ENCODE results near the gene ADGRG2.

The ADGRG2 gene

GRCh38 chrX:18992829-18993228, 129.4 kb downstream of the ADGRG2 start:
- H3K4me1 ChIP-seq (ENCODE audit: control insufficient read depth, insufficient read depth, low read length): no peaks in the 10 kb centered on the region
- ChIA-PET POLR2A (no interaction called here), CTCF (no interaction called here)
- no peak overlapping the region for H3K27ac ChIP-seq (ENCODE audit: extremely low read depth, low read depth, low read length)
- no peaks in the 10 kb centered on the region for H3K36me3 ChIP-seq (ENCODE audit: control insufficient read depth in 2 of 2, insufficient read depth in 1 of 2, low read length in 2 of 2)
- H3K4me3 ChIP-seq (ENCODE audit: low read depth, low read length): no peak overlapping the region
- TF ChIP-seq ZNF623 (tag by site-specific recombination; IDR thresholded peaks at IDR 0.05): no peak
- TF ChIP-seq ZNF600 (tag by site-specific recombination; IDR thresholded peaks at IDR 0.05): no peak
- TF ChIP-seq ZFP69B (tag by site-specific recombination; IDR thresholded peaks at IDR 0.05): no peak
- H3K9me3 ChIP-seq (ENCODE audit: control insufficient read depth, insufficient read depth, low read depth, low read length): no peaks in the 10 kb centered on the region

DNA sequence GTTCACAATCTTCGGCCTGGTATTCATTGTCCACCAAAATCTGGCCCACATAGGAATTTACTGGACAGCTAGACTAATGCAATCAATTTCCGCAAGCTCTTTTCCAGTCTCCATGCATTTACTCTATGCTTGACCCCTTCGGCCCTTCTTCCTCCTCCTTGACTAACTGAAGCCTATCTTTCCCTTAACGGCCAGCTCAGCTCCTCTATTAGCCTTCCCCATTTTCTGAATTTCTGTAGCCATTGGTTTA, 137.2 kb downstream of the ADGRG2 start:
- Histone ChIP-seq H3K4me3 (ENCODE audit: low read depth, low read length) (peak overlapping the region; percentile 72), H3K9me3 (ENCODE audit: control insufficient read depth, insufficient read depth, low read depth, low read length) (no peaks in the 10 kb centered on the region), H3K36me3 (ENCODE audit: control insufficient read depth in 2 of 2, insufficient read depth in 1 of 2, low read length in 2 of 2) (no peaks in the 10 kb centered on the region), H3K4me1 (ENCODE audit: control insufficient read depth, insufficient read depth, low read length) (no peaks in the 10 kb centered on the region), H3K27ac (ENCODE audit: extremely low read depth, low read depth, low read length) (peak overlapping the region; percentile 91; the same call in 1 of the 2 replicates)
- ChIA-PET POLR2A (interaction anchor here (1.1 kb wide), 1 partner anchor 137 kb away, joined by 3 read pairs; the partner anchor contains the start of gene ADGRG2), CTCF (interaction anchor here (1.7 to 1.9 kb wide), 2 partner anchors 21 to 349 kb away, joined by 3 to 8 read pairs; no protein-coding TSS in a partner anchor)
- TF ChIP-seq ZNF2 (tag by site-specific recombination; IDR thresholded peaks at IDR 0.05) (no peak), ZBTB17 (tag by site-specific recombination; IDR thresholded peaks at IDR 0.05) (peak; percentile 86)

DNA sequence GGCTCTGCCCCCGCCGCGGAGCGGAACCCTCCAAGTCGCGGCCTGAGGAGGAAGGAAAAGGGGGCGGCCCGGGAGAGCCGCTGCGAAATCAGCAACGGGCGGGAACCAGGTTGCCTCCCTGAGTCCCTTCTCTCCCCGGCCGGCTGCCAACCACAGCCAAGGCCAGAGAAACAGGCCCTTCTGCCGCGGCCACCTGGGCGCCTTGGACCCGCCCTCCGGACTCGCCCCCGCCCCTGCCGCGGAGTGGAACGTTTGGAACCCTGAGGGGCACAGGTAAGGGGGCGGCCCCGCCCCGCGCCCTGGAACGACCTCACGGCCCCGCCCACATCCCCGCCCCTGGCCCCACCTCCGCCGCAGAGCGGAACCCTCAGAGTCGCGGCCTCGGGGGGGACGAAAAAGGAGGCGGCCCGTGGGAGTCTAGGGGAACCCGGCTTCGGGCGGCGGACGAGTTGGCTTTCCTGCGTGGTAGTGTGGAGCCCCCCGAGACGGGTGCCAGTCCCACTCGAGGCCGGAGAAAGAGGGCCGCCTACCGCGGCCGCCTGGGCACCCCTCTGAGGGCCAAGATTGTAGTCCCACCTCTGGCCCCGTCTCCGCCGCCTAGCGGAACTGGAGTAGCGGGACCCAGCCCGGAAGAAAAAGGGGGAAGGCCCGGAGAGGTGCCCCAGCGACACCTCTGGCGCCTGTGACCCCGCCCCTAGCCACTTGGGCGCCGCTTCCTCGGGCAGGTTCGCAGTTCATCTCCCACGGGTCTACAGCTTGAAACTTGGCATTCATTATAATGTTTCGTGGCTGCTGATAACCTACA, 137.7 kb downstream of the ADGRG2 start:
- H3K36me3 ChIP-seq (ENCODE audit: control insufficient read depth in 2 of 2, insufficient read depth in 1 of 2, low read length in 2 of 2): no peaks in the 10 kb centered on the region
- no peaks in the 10 kb centered on the region for H3K4me1 ChIP-seq (ENCODE audit: control insufficient read depth, insufficient read depth, low read length)
- ChIA-PET CTCF (interaction anchor here (1.7 to 1.9 kb wide), 2 partner anchors 22 to 349 kb away, joined by 3 to 8 read pairs; no protein-coding TSS in a partner anchor), POLR2A (interaction anchor here (0.6 to 1.1 kb wide), 2 partner anchors 138 to 789 kb away, joined by 3 to 4 read pairs; partner anchors contain the start of gene ADGRG2)
- H3K9me3 ChIP-seq (ENCODE audit: control insufficient read depth, insufficient read depth, low read depth, low read length): no peaks in the 10 kb centered on the region
- H3K4me3 ChIP-seq (ENCODE audit: low read depth, low read length): peak overlapping the region; percentile 72
- peak overlapping the region; percentile 91 for H3K27ac ChIP-seq (ENCODE audit: extremely low read depth, low read depth, low read length)
- no peak for TF ChIP-seq ZNF837 (tag by site-specific recombination; IDR thresholded peaks at IDR 0.05)
- TF ChIP-seq ZNF23 (tag by site-specific recombination; IDR thresholded peaks at IDR 0.05; ENCODE audit: borderline replicate concordance): no peak
- no peak for TF ChIP-seq ZNF132 (tag by site-specific recombination; IDR thresholded peaks at IDR 0.05; ENCODE audit: borderline replicate concordance)
- TF ChIP-seq ZBTB7A (tag by site-specific recombination; IDR thresholded peaks at IDR 0.05; ENCODE audit: low read depth): no peak
- peak; percentile 94 for TF ChIP-seq GLIS2 (tag by site-specific recombination; IDR thresholded peaks at IDR 0.05)
- no peak for TF ChIP-seq ZNF645 (tag by site-specific recombination; IDR thresholded peaks at IDR 0.05)
- TF ChIP-seq ZNF10 (tag by site-specific recombination; IDR thresholded peaks at IDR 0.05): no peak
- peak; percentile 77; the same call in 1 of the 2 replicates for TF ChIP-seq ZNF561 (tag by site-specific recombination; IDR thresholded peaks at IDR 0.05; ENCODE audit: borderline replicate concordance)
- TF ChIP-seq ZNF549 (tag by site-specific recombination; IDR thresholded peaks at IDR 0.05): no peak
- TF ChIP-seq ZNF560 (tag by site-specific recombination; IDR thresholded peaks at IDR 0.05; ENCODE audit: borderline replicate concordance): no peak
- peak; percentile 84 for TF ChIP-seq ZEB2 (tag by site-specific recombination; IDR thresholded peaks at IDR 0.05)
- no peak for TF ChIP-seq ZNF624 (tag by site-specific recombination; IDR thresholded peaks at IDR 0.05)
- TF ChIP-seq HIC1 (tag by site-specific recombination; IDR thresholded peaks at IDR 0.05): 0 out of 2 replicates have a peak, but pooled peaks have one; percentile 35
- TF ChIP-seq, protein P1, sequence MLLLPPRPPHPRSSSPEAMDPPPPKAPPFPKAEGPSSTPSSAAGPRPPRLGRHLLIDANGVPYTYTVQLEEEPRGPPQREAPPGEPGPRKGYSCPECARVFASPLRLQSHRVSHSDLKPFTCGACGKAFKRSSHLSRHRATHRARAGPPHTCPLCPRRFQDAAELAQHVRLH (tag by site-specific recombination; IDR thresholded peaks at IDR 0.05): peak; percentile 44; the same call in 1 of the 2 replicates
- no peak for TF ChIP-seq YY2 (tag by site-specific recombination; IDR thresholded peaks at IDR 0.05)
- TF ChIP-seq, protein P2, sequence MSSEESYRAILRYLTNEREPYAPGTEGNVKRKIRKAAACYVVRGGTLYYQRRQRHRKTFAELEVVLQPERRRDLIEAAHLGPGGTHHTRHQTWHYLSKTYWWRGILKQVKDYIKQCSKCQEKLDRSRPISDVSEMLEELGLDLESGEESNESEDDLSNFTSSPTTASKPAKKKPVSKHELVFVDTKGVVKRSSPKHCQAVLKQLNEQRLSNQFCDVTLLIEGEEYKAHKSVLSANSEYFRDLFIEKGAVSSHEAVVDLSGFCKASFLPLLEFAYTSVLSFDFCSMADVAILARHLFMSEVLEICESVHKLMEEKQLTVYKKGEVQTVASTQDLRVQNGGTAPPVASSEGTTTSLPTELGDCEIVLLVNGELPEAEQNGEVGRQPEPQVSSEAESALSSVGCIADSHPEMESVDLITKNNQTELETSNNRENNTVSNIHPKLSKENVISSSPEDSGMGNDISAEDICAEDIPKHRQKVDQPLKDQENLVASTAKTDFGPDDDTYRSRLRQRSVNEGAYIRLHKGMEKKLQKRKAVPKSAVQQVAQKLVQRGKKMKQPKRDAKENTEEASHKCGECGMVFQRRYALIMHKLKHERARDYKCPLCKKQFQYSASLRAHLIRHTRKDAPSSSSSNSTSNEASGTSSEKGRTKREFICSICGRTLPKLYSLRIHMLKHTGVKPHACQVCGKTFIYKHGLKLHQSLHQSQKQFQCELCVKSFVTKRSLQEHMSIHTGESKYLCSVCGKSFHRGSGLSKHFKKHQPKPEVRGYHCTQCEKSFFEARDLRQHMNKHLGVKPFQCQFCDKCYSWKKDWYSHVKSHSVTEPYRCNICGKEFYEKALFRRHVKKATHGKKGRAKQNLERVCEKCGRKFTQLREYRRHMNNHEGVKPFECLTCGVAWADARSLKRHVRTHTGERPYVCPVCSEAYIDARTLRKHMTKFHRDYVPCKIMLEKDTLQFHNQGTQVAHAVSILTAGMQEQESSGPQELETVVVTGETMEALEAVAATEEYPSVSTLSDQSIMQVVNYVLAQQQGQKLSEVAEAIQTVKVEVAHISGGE (tag by site-specific recombination; conservative IDR thresholded peaks at IDR 0.05; ENCODE audit: low read depth): peak; percentile 99

All from HEK293 (cell line).